Endothelial cell (in vitro differentiated cells): Measurements from ENCODE around the gene AFF1. TPM values are rescaled to one million over a fixed set of nuclear protein-coding genes. Genes with fewer than 3 reads are reported as not detected.

Experiments used
- DNase-seq: peaks from one replicate; pipeline ENCODE4 v3.0.0; 2021; ENCODE audit warnings: low spot score
- H3K27ac Mint-ChIP-seq: one replicate; pipeline ENCODE4 v1.8.0; 2021; ENCODE audit warnings: mixed read lengths, inconsistent platforms; ENCODE audit not compliant: unreplicated experiment
- H3K27me3 Mint-ChIP-seq: one replicate; pipeline ENCODE4 v1.8.0; 2021; ENCODE audit warnings: mild to moderate bottlenecking, moderate library complexity, mixed read lengths, inconsistent platforms; ENCODE audit not compliant: unreplicated experiment
- H3K36me3 Mint-ChIP-seq: one replicate; pipeline ENCODE4 v1.8.0; 2021; ENCODE audit warnings: mild to moderate bottlenecking, low read depth, mixed read lengths, inconsistent platforms; ENCODE audit not compliant: unreplicated experiment
- H3K4me1 Mint-ChIP-seq: one replicate; pipeline ENCODE4 v1.8.0; 2021; ENCODE audit warnings: mild to moderate bottlenecking, mixed read lengths, inconsistent platforms; ENCODE audit not compliant: unreplicated experiment
- H3K4me3 Mint-ChIP-seq: one replicate; pipeline ENCODE4 v1.8.0; 2021; ENCODE audit warnings: mild to moderate bottlenecking, mixed read lengths, inconsistent platforms; ENCODE audit not compliant: unreplicated experiment
- H3K9me3 Mint-ChIP-seq: one replicate; pipeline ENCODE4 v1.8.0; 2021; ENCODE audit warnings: mixed read lengths, inconsistent platforms; ENCODE audit not compliant: unreplicated experiment
- CTCF ChIP-seq: fragments of 200-600 bp; sonication (generic); IDR thresholded peaks from one replicate; pipeline ENCODE4 v1.5.0; 2021; ENCODE audit warnings: antibody characterized with exemption; ENCODE audit not compliant: unreplicated experiment
- total RNA-seq: library from RNA; stranded (reverse); fragmentation: NEBNext Ultra II Directional; extraction: Animal tissue kit (Norgen Biotek cat#: 25700); gene quantifications from one replicate; pipeline ENCODE4 v1.2.1, GENCODE V29; 2021; ENCODE audit not compliant: unreplicated experiment

AFF1 gene
- total RNA-seq, 1 donor from 2014 or later, result 93.1 TPM

DNA sequence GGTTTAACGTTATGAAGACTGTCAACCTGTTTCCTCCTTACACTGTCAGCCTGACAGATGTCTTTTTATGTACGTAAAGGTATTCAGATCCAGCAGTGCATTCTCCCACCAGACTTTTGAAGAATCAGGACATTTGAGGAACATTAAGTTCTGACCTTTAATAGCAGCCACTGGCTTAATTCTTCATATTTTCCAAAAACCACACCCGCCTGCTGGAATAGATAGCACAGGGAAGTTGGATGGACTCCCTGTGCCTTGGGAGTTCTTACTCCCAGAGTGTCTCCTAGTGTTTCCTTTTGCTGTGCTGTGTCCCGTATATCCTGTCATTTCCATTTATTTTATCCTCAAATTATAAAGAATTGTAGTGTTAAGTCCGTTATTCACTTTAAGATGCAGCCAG, 94.5 kb downstream of the AFF1 start:
- DNase-seq, result no peak
- no peak for TF ChIP-seq CTCF
- no peaks in the 10 kb centered on the region for H3K9me3 Mint-ChIP-seq
- peaks cover 7% of the 10 kb centered on the region for H3K27me3 Mint-ChIP-seq
- H3K4me3 Mint-ChIP-seq, result no peak overlapping the region
- no peak overlapping the region for H3K27ac Mint-ChIP-seq
- H3K36me3 Mint-ChIP-seq, result no peaks in the 10 kb centered on the region
- H3K4me1 Mint-ChIP-seq, result peaks cover 38% of the 10 kb centered on the region

- no peak overlapping the region for H3K4me3 Mint-ChIP-seq
Measured at GRCh38 chr4:87030124-87030523, 95.3 kb downstream of the AFF1 start.

GRCh38 chr4:87030755-87031441, 96.1 kb downstream of the AFF1 start:
- H3K9me3 Mint-ChIP-seq, result no peaks in the 10 kb centered on the region
- no peak for DNase-seq
- no peaks in the 10 kb centered on the region for H3K36me3 Mint-ChIP-seq
- peaks cover 28% of the 10 kb centered on the region for H3K4me1 Mint-ChIP-seq
- no peak overlapping the region for H3K4me3 Mint-ChIP-seq
- no peak for TF ChIP-seq CTCF
- no peak overlapping the region for H3K27ac Mint-ChIP-seq
- H3K27me3 Mint-ChIP-seq, result peaks cover 2% of the 10 kb centered on the region

More at GRCh38 chr4:87030124-87030523, 95.3 kb downstream of the AFF1 start:
- Mint-ChIP-seq H3K27me3 (peaks cover 6% of the 10 kb centered on the region), H3K36me3 (no peaks in the 10 kb centered on the region), H3K4me1 (peaks cover 33% of the 10 kb centered on the region), H3K9me3 (no peaks in the 10 kb centered on the region), H3K27ac (no peak overlapping the region)
- TF ChIP-seq CTCF, result no peak
- DNase-seq, result no peak

GRCh38 chr4:87031920-87032319, 97.1 kb downstream of the AFF1 start:
- no peaks in the 10 kb centered on the region for H3K9me3 Mint-ChIP-seq
- H3K4me1 Mint-ChIP-seq, result peaks cover 30% of the 10 kb centered on the region
- no peak for TF ChIP-seq CTCF
- no peaks in the 10 kb centered on the region for H3K36me3 Mint-ChIP-seq
- H3K27me3 Mint-ChIP-seq, result peaks cover 2% of the 10 kb centered on the region
- DNase-seq, result no peak
- H3K27ac Mint-ChIP-seq, result no peak overlapping the region
- H3K4me3 Mint-ChIP-seq, result no peak overlapping the region

DNA sequence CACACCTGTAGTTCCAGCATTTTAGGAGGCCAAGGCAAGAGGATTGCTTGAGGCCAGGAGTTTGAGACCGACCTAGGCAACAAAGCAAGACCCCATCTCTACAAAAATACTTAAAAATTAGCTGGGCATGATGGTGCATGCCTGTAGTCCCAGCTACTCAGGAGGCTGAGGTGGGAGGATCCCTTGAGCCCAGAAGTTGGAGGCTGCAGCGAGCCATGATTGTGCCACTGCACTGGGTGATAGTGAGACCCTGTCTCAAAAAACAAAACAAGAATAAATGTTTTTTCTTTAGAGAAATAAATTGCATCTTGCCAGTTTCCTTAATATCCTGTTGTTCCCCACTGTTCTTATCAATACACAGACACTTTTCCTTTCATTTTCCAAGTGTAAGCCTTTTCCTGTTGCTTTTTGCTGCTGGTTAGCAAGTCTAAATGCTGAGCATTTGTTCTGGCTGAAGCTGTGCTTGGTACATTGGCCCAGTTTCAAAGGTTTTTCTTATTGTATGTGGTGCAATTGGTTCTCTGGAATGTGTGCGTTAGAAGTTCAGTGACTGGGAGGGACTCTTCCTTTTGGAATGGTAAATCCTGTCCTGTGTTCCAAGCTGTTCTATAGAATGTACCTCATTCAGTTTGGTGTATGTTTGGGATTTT, 98.2 kb downstream of the AFF1 start:
- no peaks in the 10 kb centered on the region for H3K9me3 Mint-ChIP-seq
- H3K4me1 Mint-ChIP-seq, result peaks cover 38% of the 10 kb centered on the region
- H3K4me3 Mint-ChIP-seq, result no peak overlapping the region

More for the DNA sequence above, 98.2 kb downstream of the AFF1 start:
- TF ChIP-seq CTCF, result no peak
- Mint-ChIP-seq H3K36me3 (no peaks in the 10 kb centered on the region), H3K27ac (no peak overlapping the region), H3K27me3 (peaks cover 2% of the 10 kb centered on the region)
- DNase-seq, result no peak
